ENCODE results near the gene HOXB6. TPM values are rescaled to one million over a fixed set of nuclear protein-coding genes. Genes with fewer than 3 reads are reported as not detected.
A peak's percentile ranks its signal among the peaks of the same experiment; 100 is the strongest.

Gene HOXB6
- total RNA-seq, 1 donor from 2014 or later = 2.0 TPM

DNA sequence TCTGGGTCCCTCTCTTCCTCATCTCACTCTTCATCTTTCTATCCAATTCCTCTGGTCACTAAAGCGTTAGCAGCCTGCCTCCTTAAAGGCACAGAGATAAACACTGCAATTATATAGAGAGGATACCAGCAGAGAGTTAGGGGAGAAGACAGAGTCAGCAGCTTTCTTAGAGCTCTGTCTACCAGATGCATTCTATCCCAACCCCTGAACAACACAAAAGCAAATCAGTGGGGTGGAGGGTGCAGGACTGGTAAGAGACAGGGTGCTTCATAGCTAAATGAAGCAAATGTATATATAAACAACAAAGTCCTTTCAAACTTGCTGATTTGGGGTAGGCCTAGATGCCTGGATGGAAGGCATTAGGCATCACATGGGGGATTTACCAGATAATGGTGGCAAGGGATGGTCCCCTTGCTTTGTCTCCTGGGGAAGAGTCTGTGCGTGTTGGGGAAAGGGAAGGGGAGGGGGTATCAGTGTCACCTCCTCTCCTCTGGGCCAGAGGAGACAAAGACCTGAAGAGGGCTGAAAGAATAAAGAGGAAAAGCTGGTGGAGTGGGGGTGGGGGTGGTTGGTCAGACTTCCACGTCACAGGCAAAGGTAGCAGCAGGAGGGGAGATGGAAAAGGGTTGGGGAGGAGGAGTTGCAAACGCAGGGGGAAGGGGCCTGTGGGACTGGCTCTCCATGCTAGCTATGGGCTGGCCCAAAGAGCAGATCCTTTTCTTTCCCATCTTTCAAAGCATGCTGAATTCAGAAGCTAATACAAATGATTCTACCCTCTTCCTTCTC, 38.7 kb downstream of the HOXB6 start:
- no peak for DNase-seq (ENCODE audit: low spot score)

DNA sequence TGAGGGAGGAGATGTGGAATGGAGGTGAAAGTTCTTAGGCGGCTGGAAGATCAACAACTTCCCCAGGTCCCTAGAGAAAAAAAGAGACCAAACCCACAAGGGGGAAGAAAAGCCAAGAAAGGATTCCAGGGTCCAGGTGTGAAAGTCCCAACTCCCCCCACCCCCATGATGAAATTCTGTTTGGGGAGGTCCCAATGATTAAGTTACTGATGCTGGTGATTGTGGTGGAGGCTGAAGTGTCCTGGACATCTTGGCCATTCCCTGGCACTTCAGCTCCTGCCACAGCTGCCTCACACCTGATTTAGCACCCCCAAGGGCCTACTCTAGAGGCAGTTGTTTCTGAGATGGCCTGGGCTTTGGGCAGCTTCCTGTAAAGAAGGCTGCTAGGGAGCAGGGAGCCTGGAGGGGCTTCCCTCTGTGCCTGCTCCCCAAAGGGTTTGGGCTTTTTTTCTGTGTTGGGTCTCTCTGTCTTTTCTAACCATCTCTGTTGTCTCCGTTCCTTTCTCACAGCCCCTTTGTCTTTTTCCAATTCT, 39.7 kb downstream of the HOXB6 start:
- no peak for DNase-seq (ENCODE audit: low spot score)

DNA sequence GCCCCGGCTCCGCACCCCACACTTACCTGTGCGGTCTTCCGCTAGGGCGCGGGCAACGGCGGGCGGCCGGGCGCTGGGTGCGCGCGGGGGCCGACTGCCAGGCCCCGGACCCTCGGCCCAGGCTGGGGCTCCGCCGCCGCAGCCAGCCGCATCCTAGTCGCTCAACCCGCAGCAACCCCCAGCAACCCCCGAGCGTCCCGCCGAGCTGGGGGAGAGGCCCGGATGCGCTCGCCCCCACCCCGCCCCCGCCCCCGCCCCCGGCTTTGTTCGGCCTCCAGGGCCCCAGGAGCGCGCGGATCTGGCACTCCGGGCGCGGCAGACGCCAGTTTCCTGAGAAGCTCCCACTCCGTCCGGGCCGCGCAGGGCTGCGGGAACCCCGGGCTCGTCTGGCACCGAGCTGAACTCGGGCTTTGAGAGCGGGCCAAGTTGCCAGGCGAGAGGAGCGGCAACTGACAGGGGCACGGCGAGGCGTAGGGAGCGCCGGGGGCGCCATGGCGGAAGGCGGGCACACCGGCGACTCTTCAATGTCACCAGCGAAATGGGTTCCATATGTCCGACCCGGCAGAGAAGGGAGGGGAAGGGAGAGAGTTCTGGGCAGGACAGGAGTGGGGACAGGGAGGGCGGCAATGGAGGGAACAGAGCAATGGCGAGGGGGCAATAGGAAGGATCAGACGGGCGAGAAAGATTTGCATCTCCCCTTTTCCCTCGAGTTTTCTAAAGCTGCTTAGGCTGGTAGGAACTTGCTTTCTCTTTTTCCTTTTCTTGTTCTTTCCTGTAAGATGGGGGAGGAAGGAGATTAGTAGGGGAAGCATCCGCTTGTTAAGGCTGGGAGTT, 40.4 kb downstream of the HOXB6 start:
- no peak for DNase-seq (ENCODE audit: low spot score)

DNA sequence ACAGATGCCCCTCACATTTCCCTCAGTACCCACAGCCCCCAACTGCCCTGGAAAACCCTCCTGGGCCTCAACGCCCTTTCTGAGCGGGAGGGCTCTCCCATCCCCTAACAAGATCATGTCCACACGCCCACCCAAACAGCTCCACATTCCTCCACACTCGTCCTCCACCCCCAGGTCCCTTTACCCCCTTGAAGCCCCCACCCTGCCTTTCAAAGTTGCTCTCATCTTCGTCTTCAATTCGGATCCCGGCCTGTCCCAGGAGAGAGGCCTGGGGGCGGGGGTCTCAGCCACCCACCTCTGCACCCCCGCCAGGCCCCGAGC, 41.0 kb downstream of the HOXB6 start:
- no peak for DNase-seq (ENCODE audit: low spot score)

DNA sequence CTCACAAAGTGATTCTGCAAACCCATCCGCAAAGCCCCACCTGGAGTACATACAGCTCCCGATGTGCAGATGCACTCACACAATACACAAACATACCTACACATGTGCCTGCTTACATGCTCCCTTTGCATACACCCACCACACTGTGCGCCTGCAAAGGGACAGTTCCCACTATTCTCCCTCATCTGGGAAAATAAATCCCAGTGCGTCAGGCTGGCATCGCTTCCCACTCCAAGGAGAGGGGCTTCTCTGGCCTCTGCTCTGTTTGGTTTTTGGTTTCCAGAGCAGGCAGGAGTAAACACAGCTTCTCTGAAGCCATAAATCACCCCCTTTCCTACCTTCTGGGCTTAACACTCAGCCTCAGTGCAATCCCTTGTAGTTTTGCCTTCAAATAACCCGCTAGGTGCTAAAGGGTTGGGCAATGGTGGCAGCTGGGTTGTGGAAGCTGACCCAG, 41.4 kb downstream of the HOXB6 start:
- DNase-seq (ENCODE audit: low spot score) = no peak

DNA sequence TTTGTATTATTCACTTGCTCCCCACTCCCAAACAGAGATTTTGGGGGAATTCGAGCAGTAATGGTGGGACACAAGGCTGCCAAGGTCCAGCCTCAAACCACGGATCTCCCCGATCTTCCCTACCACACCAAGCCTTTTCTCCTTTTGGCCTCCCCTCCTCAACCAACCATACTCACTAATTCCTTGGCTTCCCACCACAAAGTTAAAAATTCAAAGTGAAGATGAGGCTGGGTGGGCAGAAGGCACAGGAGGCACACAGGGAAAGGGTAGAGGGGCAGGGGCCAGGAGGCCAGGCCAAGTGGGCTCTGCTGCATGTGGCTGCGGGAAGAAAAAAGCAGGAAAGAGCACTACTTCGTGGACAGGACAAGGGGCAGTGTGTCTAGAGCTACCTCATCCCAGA, 41.9 kb downstream of the HOXB6 start:
- DNase-seq (ENCODE audit: low spot score) = no peak

DNA sequence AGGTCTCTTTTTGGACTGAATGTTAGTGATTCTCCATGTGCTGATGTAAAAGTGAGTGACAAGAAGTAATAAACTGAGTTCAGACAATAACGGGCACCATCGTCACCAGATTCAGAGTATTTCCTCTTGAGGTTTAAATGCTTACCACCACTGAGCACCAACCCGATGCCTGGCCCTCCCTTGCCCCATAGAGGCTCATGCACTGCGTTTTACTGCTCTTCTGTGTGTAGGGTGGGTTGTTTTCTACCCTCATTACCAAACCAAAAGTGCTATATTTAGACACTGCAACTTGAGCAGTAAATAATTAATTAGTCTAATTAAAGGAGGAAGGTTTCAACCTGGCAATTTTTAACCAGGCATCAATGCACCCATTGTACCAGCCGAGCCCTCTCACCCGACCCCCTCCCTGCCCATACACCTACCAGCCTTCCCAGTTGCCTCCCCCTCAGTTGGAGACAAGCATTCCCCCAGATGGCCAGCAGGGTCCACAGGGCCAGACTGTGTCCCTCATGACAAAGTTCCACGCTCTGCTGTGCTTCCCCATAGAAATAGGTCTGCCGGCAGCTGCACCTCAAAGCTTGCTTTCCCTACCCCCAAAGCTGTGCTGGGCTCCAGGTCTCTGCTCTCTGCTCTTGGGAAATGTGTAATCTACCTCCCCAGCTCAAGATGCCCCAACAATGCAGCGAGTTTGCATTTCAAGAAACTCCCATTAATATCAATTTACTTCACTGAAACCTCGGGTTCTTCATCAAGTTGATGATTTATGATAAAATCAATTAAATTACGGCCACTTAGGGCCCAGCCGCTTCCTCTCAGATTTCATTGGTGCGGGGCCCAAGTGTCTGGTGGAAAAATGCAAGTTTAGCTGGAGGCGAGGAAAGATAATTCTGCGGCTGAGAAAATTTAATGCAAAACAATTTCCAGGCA, 42.6 kb downstream of the HOXB6 start:
- peak; percentile 19 for DNase-seq (ENCODE audit: low spot score)

DNA sequence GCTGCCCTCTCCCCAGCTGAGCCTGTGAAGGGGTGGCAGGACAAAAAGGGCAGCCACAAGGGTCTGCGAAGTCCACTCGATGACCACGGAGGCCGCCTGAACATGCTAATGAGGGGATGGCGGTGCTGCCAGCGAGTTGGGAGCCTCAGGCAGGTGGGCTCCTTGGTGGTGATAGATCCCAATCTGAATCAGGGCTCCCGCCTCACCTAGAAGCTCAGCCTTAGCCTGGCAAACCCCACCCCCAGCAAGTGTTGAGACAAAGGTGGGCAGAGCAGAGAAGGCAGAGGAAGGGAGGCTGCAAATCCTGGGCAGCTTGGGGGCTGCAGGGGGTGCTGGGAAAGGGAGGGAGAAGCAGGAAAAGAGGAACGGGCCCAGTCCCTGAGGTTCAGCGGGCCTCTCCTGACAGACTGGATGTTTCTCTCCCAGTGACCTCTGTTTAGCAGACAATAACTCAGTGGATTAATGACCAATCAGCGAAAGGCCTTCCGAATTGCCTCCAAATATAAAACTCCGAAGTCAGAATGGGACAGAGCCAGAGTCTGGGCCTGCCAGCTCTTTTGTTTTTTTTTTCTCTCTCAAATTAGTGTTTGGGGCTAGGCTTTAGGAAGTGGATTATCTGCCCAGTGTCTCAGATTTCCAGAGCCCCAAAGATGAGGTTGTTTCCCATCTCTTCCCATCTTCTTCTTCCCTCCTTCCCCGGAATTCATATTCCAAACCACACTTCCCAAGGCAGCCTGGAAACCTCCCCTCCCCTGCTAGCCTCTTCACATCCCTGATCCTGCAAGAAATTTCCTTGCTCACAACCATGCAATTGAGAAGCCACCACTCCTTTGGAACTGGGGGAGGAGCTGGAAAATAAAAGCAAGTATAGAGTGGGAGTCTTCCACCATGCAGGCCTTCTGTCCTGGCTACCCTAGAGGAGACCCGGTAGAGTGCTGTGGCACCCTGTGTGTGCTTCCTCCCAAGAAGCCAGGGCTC, 44.7 kb downstream of the HOXB6 start:
- no peak for DNase-seq (ENCODE audit: low spot score)

DNA sequence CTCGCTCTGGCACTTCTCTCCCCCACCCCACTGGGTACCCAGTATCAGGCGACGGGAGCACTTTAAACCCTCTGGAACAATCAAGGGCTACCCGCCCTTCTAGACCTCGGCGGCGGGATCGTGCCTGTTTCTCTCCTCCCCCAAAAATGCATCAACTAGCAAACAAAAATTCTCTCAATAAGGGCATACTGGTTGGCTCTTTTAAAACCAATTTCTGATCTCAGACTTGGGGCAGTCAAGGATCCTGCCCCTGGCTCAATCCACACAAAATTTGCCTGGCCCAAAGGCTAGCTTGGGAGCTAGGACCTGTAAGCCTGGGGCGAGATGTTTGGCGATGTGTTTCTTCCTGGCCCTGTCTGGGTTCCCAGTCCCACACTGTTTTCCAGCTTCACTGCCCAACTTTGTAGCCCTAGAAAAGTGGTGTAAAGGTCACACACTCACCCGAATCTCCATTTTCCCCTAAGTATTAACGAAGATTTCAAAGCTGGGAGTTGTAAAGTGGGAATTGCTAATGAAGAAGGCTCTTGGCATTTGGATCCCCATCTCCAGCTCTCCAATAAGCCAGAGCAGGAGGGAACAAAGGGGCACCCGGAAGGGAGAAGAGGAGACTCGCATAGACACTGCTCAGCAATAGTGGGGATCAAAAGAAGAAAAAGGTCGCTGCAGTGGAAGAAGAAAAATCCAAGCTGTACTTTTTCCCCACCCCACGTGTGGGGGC, 45.5 kb downstream of the HOXB6 start:
- DNase-seq (ENCODE audit: low spot score) = no peak

DNA sequence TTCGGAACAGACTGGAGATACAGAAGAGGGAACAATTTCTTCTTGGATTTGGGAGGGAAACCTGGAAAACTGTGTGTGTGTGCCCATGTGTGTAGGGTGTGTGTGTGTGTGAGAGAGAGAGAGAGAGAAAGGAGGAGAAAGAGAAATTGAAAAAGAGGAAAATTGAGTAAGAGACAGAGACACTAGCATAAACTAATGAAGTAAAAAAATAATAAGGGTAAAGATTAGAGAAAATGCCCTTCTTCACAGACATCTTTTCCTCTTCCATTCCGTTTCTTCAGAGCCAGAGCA, 46.0 kb downstream of the HOXB6 start:
- DNase-seq (ENCODE audit: low spot score) = no peak

DNA sequence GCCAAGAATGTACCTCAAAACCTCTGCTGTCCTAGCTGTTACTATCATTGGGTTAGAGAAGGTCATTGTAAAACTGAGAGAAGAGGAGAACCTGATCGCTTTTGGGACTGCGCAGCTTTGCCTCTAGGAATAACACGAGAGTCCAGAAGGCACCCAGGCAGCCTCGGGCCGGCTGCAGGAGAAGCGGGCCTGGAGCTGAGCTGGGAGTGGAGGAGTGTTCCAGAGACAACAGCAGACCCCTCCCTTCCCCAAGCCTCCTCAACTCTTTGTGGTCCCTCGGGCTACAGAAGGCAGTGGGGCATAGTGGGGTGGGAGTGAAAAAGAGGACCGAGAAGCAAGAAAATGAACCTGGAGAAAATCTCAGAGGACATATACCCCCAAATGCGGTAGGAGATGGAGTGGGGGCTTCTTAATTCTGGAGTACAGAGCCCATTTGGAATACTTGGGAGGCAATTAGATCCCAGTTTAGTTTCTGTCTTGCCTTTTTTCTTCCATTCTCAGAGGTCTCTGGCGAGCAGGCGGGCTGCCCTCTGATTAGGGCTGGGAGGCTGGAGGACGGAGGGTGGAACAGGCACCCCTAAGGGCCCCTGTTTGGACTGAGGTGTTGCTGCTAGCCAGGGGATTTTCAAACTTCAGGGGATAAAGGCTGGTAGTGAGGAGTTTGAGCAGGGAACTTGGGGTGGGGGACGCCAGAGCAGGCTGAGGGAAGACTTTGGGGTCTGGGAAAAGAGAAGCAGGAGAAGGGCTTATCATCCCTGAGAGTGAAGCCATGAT, 46.5 kb downstream of the HOXB6 start:
- DNase-seq (ENCODE audit: low spot score) = no peak

DNA sequence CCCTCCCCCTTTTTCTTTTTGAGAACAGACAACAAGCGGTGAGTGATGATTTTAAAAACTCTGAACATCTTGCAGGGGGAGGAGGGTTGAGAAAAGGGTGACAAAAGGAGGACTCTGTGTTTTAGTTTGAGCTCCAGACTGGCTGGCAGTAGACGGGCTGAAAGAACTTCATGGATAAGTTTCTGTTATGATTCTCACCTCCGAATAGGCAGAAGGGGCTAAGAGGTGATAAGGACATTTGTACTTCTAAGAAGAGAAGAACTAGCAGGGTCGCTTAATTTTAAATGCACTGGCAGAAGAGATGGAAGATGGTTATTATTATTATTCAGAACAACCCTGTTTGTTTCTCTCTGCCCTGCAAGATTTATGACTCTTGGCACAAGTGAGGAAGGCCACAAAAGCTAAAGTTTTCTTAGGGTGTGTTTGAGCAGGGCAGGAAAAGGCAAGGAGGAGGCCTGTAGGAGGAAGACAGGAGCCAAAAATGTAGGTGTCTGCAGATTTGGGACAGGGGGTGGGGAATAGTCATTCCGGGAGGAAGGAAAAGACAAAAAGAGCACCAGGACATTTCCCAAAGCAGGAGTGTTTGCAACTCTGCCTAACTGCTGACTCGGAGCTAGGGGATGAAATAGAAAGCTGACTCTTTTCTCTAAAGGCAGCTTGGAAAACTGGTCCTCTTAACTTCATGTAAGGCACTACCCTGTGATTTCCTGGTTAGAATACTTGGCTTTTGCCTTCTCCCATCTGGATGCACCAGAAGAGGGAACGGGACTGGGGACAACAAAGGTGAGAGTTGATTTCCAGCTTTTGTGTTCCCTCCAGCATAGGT, 48.0 kb downstream of the HOXB6 start:
- DNase-seq (ENCODE audit: low spot score) = no peak

DNA sequence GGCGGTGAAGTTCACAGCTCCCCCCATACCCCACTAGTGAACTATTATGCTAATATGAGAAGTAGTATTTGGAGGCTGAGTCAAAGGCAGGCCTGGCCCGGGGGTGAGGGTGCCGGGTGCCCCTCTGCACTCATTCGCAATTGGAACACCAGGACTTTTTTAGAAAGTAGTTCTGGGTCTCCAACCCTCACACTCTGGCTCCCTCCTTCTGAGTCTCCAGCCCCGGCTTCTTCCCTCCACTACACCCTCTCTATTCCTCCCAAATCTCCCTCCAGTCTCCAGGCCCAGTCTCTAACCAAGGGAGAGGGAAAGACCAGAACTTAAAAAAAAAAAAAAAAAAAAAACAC, 48.6 kb downstream of the HOXB6 start:
- DNase-seq (ENCODE audit: low spot score) = no peak

DNA sequence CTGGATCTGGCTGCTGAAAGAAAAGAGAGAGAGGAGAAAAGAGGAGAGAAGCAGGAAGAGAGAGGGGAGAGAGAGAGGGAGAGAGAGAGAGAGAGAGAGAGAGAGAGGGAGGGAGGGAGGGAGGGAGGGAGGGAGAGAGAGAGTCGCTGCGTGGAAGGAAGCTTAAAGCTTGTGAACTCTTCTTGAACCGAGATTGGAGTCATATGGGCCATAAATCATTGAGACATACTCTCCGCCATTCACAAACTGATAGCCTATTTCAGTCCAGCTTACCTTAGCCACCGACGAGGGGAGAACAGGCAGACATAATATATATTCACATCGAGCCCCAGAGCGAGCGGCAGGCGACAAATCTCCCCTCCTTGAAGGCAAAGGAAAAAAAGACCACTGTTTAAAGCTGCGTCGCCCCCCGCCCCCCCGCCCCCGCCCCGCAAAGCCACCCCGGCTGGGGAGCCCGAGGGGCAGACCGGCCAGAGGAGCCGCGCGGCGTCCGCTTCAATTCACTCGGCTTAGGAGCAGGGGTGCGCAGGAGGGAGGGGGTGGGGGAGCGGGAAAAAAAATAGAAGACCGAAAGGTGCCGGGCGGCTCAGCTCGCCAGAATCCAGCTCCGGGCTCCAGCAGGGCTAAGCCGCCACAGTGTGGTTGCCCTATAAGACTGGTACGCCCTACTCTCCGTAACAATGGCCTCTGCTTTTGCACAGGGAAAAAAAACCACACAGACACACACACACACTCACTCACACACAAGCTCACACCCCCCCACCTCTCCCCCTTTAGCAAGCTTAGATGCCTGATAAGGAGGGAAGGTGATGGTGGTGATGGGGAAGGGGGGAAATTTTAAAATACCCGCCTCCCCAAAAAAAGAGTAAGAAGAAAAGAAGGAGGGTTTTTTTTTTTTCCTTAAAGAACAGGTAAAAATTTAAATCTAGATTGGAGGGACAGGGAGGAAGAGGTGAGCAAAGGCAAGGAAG, 49.2 kb downstream of the HOXB6 start:
- no peak for DNase-seq (ENCODE audit: low spot score)

DNA sequence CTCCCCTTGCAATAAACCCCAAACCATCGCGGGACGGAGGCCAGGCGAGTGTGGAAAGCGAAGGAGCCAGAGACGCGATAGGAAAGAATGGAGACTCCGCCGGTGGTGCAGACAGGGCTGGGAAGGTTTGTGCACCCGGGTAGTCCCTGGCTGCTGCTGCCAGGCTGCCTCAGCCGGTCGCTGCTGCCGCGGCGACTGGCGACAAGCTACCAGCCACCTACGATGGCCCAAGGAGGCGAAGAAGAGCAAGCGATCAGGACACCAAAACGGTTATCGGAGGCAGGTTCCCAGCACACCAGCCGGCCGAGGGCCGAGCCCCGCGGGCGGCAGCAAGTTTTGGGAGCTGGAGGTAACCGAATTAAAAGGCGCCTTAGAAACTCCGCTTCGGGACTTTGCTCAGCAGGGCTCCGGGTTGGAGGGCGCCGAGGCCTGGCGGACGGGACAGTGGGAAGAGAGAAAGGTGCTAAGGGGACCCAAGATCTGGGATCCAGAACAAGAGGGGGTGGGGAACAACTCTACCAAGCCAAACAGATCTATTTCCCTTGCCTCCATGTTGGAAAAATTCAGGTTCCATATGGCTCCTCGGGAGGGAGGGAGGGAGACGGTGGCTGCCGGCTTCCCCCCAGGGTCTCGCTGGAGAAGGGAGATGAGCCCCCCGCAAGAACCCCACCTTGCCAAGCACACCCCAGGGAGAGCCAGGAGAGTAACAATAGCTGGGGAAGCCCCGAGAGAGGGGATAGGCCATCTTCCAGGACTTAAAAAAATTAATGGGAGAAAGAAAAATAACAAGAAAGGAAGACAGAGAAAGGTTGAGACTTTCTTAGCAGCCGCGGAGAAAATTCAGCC, 50.2 kb downstream of the HOXB6 start:
- no peak for DNase-seq (ENCODE audit: low spot score)

DNA sequence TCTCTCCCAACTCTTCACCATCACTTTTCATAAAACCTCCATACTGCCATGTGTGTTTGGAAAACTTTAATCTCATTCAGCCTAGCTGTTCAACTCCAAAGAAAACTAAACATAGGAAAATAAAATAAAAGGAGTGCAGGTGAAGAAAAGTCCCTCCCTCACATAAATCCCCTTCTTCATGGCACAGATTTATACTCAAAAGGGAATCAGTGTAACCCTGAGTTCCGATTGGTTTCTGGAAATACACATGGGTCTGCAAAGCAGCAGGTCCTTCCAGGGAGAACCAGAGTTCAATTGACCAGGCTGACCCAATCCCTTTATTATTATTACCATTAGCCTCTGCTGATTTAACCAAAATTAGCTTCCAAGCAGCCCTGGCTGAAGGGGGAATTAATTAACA, 51.0 kb downstream of the HOXB6 start:
- no peak for DNase-seq (ENCODE audit: low spot score)

DNA sequence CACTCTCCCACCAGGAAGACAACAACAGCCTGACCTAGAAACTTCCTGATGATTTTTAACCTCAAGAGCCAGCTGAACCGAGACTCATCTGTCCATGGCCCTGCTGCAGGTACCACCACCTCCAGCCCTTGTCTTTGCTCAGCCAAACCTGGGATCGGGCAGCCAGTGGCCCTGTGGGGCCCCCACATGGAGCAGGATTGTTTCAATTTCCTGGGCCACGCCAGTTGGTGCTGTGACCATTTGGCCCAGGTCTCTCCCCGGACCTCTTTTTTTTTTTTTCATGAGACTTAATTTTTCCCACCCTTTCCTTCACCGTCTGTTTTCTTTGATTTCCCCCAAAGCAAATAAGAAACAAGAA, 51.6 kb downstream of the HOXB6 start:
- DNase-seq (ENCODE audit: low spot score) = no peak

Measured in mucosa of gallbladder (tissue), 1 donor.